GM12878 (cell line): ENCODE results near the gene SERTAD2. TPM values are rescaled to one million over a fixed set of nuclear protein-coding genes. Genes with fewer than 3 reads are reported as not detected.

Source experiments
- ATAC-seq: fragments of 200-7000 bp; cut with Tn5 transposase; 3 replicates; pipeline ENCODE4 v1.9.1; 2020; ENCODE audit warnings: mild to moderate bottlenecking, moderate library complexity
- BruUV-seq: library from RNA; stranded (reverse); fragments of 400-500 nt; replicated peaks from 2 replicates; lab custom pipeline; 2021; lab: Mats Ljungman, UMichigan
- CTCF ChIA-PET: fragments of 300-600 bp; sonication (Branson Sonifier 250); formaldehyde crosslinking; extraction: SDS; loops from one replicate; lab custom pipeline; 2021; ENCODE audit warnings: inconsistent platforms; lab: Yijun Ruan, JAX
- POLR2A ChIA-PET: fragments of 350-600 bp; formaldehyde crosslinking; extraction: SDS; loops from one replicate; lab custom pipeline; 2021; ENCODE audit warnings: inconsistent platforms; lab: Charles Lee
- RAD21 ChIA-PET: fragments of 300-600 bp; sonication (Branson Sonifier 250); formaldehyde crosslinking; loops from one replicate; lab custom pipeline; 2023; ENCODE audit warnings: antibody characterized with exemption; ENCODE audit not compliant: unreplicated experiment; lab: Charles Lee
- SMC1A ChIA-PET: fragments of 300-600 bp; sonication (Branson Sonifier 250); formaldehyde crosslinking; loops from one replicate; lab custom pipeline; 2023; ENCODE audit not compliant: unreplicated experiment, uncharacterized antibody; lab: Charles Lee
- DNase-seq: peaks from one replicate; pipeline ENCODE4 v3.0.0-alpha.2; 2011; ENCODE audit warnings: low read depth, low spot score
- FAIRE-seq: peaks from 3 replicates; lab custom pipeline; 2011; peaks lifted over from hg19 to GRCh38; lab: Jason Lieb, UNC
- H2AFZ ChIP-seq: 2 replicates; pipeline ENCODE4 v1.6.0; 2011; ENCODE audit warnings: low read depth, low read length, control low read depth; ENCODE audit not compliant: control insufficient read depth
- H3K27ac ChIP-seq: 2 replicates; pipeline ENCODE4 v1.5.1; 2011; ENCODE audit warnings: control low read depth; ENCODE audit not compliant: control insufficient read depth, insufficient read depth
- H3K27me3 ChIP-seq, 2 experiments: replicated peaks in 1 of 2; 2 replicates each; pipeline versions ENCODE4 v1.6.0 to v1.6.1; 2011; ENCODE audit warnings: low read length in 1 of 2; ENCODE audit not compliant: control insufficient read depth in 2 of 2, insufficient read depth in 2 of 2
- H3K36me3 ChIP-seq, 2 experiments: 2 replicates each; pipeline ENCODE4 v1.5.1; 2011; ENCODE audit warnings: low read length in 1 of 2; ENCODE audit not compliant: control insufficient read depth in 2 of 2, insufficient read depth in 2 of 2
- H3K4me1 ChIP-seq: 2 replicates; pipeline ENCODE4 v1.6.1; 2011; ENCODE audit warnings: mild to moderate bottlenecking, low read length, moderate library complexity, mixed read lengths; ENCODE audit not compliant: control insufficient read depth, insufficient read depth
- H3K4me2 ChIP-seq: 2 replicates; pipeline ENCODE4 v1.6.0; 2011; ENCODE audit warnings: control low read depth; ENCODE audit not compliant: control insufficient read depth, insufficient read depth
- H3K4me3 ChIP-seq: fragments of 200-600 bp; sonication (generic); 2 replicates; pipeline ENCODE4 v1.5.1; 2016
- H3K79me2 ChIP-seq: 2 replicates; pipeline ENCODE4 v1.6.0; 2011; ENCODE audit warnings: low read length; ENCODE audit not compliant: control insufficient read depth, insufficient read depth
- H3K9ac ChIP-seq: 2 replicates; pipeline ENCODE4 v1.8.0; 2011; ENCODE audit warnings: low read length, control low read depth, mixed read lengths; ENCODE audit not compliant: control insufficient read depth, insufficient read depth
- H3K9me3 ChIP-seq: replicated peaks from 3 replicates; pipeline ENCODE4 v1.5.1; 2011; ENCODE audit warnings: mild to moderate bottlenecking, low read length; ENCODE audit not compliant: control insufficient read depth, insufficient read depth
- H4K20me1 ChIP-seq: 2 replicates; pipeline ENCODE4 v1.6.0; 2011; ENCODE audit not compliant: control insufficient read depth, insufficient read depth
- MEF2A ChIP-seq: IDR thresholded peaks from 2 replicates; pipeline ENCODE4 v1.6.1; 2011; ENCODE audit warnings: low read depth, mild to moderate bottlenecking, low read length, moderate library complexity; ENCODE audit not compliant: insufficient read depth
- MLLT1 ChIP-seq: fragments of 450-650 bp; IDR thresholded peaks from 2 replicates; pipeline ENCODE4 v1.6.1; 2016; ENCODE audit warnings: mild to moderate bottlenecking
- NR2C2 ChIP-seq: IDR thresholded peaks from 2 replicates; pipeline ENCODE4 v1.6.1; 2011; ENCODE audit warnings: borderline replicate concordance, low read depth; ENCODE audit not compliant: control insufficient read depth, insufficient read length
- PAX5 ChIP-seq: IDR thresholded peaks from 2 replicates; pipeline ENCODE4 v1.6.1; 2011; ENCODE audit warnings: low read depth, low read length, borderline replicate concordance
- SREBF2 ChIP-seq: IDR thresholded peaks from 2 replicates; pipeline ENCODE4 v1.6.1; 2012; ENCODE audit warnings: mild to moderate bottlenecking, low read length
- SUPT20H ChIP-seq: IDR thresholded peaks from 2 replicates; pipeline ENCODE4 v1.6.1; 2011; ENCODE audit warnings: low read depth, mild to moderate bottlenecking, low read length, moderate library complexity, borderline replicate concordance; ENCODE audit not compliant: control insufficient read depth
- ZNF24 ChIP-seq: fragments of 450-650 bp; IDR thresholded peaks from 2 replicates; pipeline ENCODE4 v1.6.1; 2017; ENCODE audit warnings: antibody characterized with exemption, mild to moderate bottlenecking
- ZZZ3 ChIP-seq: IDR thresholded peaks from 2 replicates; pipeline ENCODE4 v1.6.1; 2011; ENCODE audit warnings: low read depth; ENCODE audit not compliant: control insufficient read depth, insufficient read length
- WGBS: methylation state at CpG from one replicate; pipeline ENCODE4 v1.1.6; 2016; ENCODE audit warnings: low lambda C conversion rate; ENCODE audit not compliant: insufficient replicate concordance, insufficient coverage; ENCODE audit errors: missing lambda C conversion rate; 5-methylcytosine and 5-hydroxymethylcytosine counted together
- in situ Hi-C: fragments of 300-500 bp; cut with MboI; formaldehyde crosslinking; loops from 9 replicates; pipeline ENCODE4 v1.14.3; 2018; ENCODE audit warnings: mixed read lengths
- intact Hi-C: fragments of 100-400 bp; cut with micrococcal nuclease; formaldehyde crosslinking; loops from one replicate; pipeline ENCODE4 v1.14.2; 2022; ENCODE audit not compliant: unreplicated experiment
- polyA plus RNA-seq, 11 experiments: library from polyadenylated mRNA; depleted of rRNA in 4 of 11; unstranded in 6 of 11; stranded (reverse) in 5 of 11; fragments of >200 nt; fragmentation: Nextera tagmentation in 4 of 11; fragmentation: Illumina TruSeq in 1 of 11; extraction: Ambion mirVana in 4 of 11; extraction: Trizol in 1 of 11; gene quantifications; 1 replicate in 1 of 11; 2 replicates in 10 of 11; pipeline versions ENCODE4 v1.2.1 to v1.2.3, GENCODE V29; 2011 to 2016; ENCODE audit warnings: inconsistent platforms in 2 of 11, missing spikeins in 2 of 11, low read depth in 1 of 11
- total RNA-seq, 4 experiments: library from RNA; depleted of rRNA in 3 of 4; stranded (reverse); fragments of >200 nt in 3 of 4; fragmentation: Illumina TruSeq in 1 of 4; extraction: Trizol in 1 of 4; gene quantifications; 2 replicates each; pipeline versions ENCODE4 v1.2.1 to v1.2.3, GENCODE V29; 2013 to 2021

SERTAD2 gene
- total and polyA plus RNA-seq, 10 of the 15 experiments (the other 5 are each of a cell fraction or from before 2014, with no cell fraction given) = 7.9 to 28.7 (median 20.1) TPM

GRCh38 chr2:64683771-64684510 lies 30.2 kb upstream of the SERTAD2 start:
- Histone ChIP-seq H3K4me3 (no peak overlapping the region), H3K9ac (no peak overlapping the region), H3K9me3 (no peaks in the 10 kb centered on the region), H3K4me1 (peaks cover 12% of the 10 kb centered on the region), H3K79me2 (no peaks in the 10 kb centered on the region; the same call in none of the 2 replicates), H3K27me3 (no peaks in the 10 kb centered on the region), H3K27ac (no peak overlapping the region), H4K20me1 (no peaks in the 10 kb centered on the region), H3K4me2 (no peak overlapping the region), H3K36me3 (no peaks in the 10 kb centered on the region), H2AFZ (no peak overlapping the region)
- 75% methylated on average over 9 of the region's 9 CpGs for WGBS
- ChIA-PET RAD21 (interaction anchor here (1.2 kb wide), 1 partner anchor 28 kb away, joined by 3 read pairs; no protein-coding TSS in a partner anchor), POLR2A (interaction anchor here (1.2 kb wide), 1 partner anchor 13 kb away, joined by 5 read pairs; no protein-coding TSS in a partner anchor), SMC1A (interaction anchor here (0.8 to 1.5 kb wide), 2 partner anchors 33 to 35 kb away, joined by 3 to 6 read pairs; no protein-coding TSS in a partner anchor), CTCF (interaction anchor here (1.0 kb wide), 2 partner anchors 13 to 20 kb away, joined by 3 to 5 read pairs; no protein-coding TSS in a partner anchor)
- no TSS peak for BruUV-seq
- ATAC-seq (no peak), FAIRE-seq (no peak), DNase-seq (no peak)
- in situ Hi-C loops (no loop called here), intact Hi-C loops (no loop called here)
- TF ChIP-seq MLLT1 = no peak

GRCh38 chr2:64681479-64681967 lies 27.8 kb upstream of the SERTAD2 start:
- H3K27ac ChIP-seq = no peak overlapping the region; the same call in 1 of the 2 replicates
- CTCF ChIA-PET = interaction anchor here (1.9 kb wide), 1 partner anchor 15 kb away, joined by 5 read pairs; no protein-coding TSS in a partner anchor
- SMC1A ChIA-PET = interaction anchor here (0.6 to 8.5 kb wide), 8 partner anchors 8 to 46 kb away, joined by 3 to 52 read pairs (median 6); no protein-coding TSS in a partner anchor
- no peaks in the 10 kb centered on the region for H3K27me3 ChIP-seq
- WGBS = 13% methylated on average over 2 of the region's 2 CpGs
- FAIRE-seq (no peak), DNase-seq (no peak), ATAC-seq (peak; percentile 76)
- no peaks in the 10 kb centered on the region for H3K9me3 ChIP-seq
- intact Hi-C loops (no loop called here), in situ Hi-C loops (no loop called here)
- no TSS peak for BruUV-seq
- H3K9ac ChIP-seq = no peak overlapping the region
- POLR2A ChIA-PET = interaction anchor here (1.2 to 1.4 kb wide), 2 partner anchors 17 to 31 kb away, joined by 4 to 6 read pairs; no protein-coding TSS in a partner anchor
- peaks cover 15% of the 10 kb centered on the region for H3K4me1 ChIP-seq
- H3K4me2 ChIP-seq = peak overlapping the region; percentile 65
- 0 out of 4 replicates have a peak, but pooled peaks cover 1% of the 10 kb centered on the region in 2 experiments for H3K36me3 ChIP-seq
- H4K20me1 ChIP-seq = no peaks in the 10 kb centered on the region
- RAD21 ChIA-PET = interaction anchor here (0.8 to 2.2 kb wide), 7 partner anchors 20 to 69 kb away, joined by 3 to 8 read pairs (median 4); no protein-coding TSS in a partner anchor
- no peaks in the 10 kb centered on the region; the same call in 1 of the 2 replicates for H3K79me2 ChIP-seq
- H3K4me3 ChIP-seq = no peak overlapping the region
- peak overlapping the region; percentile 52; the same call in 1 of the 2 replicates for H2AFZ ChIP-seq
- TF ChIP-seq PAX5 (no peak), MEF2A (no peak), ZNF24 (no peak), NR2C2 (no peak), SUPT20H (no peak), ZZZ3 (no peak), SREBF2 (no peak)
